KMS-11 (cell line): Measurements from ENCODE around the gene FOXG1.

Experiments used
- H2AFZ ChIP-seq: fragments of 200-600 bp; sonication (generic); 2 replicates; pipeline ENCODE4 v1.6.1; 2016; ENCODE audit warnings: antibody characterized with exemption, mixed run types, low read depth
- H3K27ac ChIP-seq: fragments of 200-600 bp; sonication (generic); 2 replicates; pipeline ENCODE4 v1.6.1; 2016; ENCODE audit warnings: mild to moderate bottlenecking, mixed run types
- H3K27me3 ChIP-seq: fragments of 200-600 bp; sonication (generic); 2 replicates; pipeline ENCODE4 v1.6.1; 2017; ENCODE audit warnings: mild to moderate bottlenecking, low read depth, mixed run types, moderate library complexity; ENCODE audit not compliant: insufficient read depth
- H3K36me3 ChIP-seq: fragments of 200-600 bp; sonication (generic); 2 replicates; pipeline ENCODE4 v1.6.1; 2017; ENCODE audit warnings: mild to moderate bottlenecking, mixed run types; ENCODE audit not compliant: insufficient read depth
- H3K4me1 ChIP-seq: fragments of 200-600 bp; sonication (generic); 2 replicates; pipeline ENCODE4 v1.6.1; 2016; ENCODE audit warnings: mild to moderate bottlenecking, low read depth, mixed run types; ENCODE audit not compliant: poor library complexity, severe bottlenecking
- H3K4me2 ChIP-seq: fragments of 200-600 bp; sonication (generic); 2 replicates; pipeline ENCODE4 v1.7.0; 2016; ENCODE audit warnings: mild to moderate bottlenecking, mixed run types
- H3K4me3 ChIP-seq: fragments of 200-600 bp; sonication (generic); IDR thresholded peaks from 2 replicates; pipeline ENCODE4 v1.6.1; 2017; ENCODE audit warnings: low read depth, low read length, mixed read lengths; ENCODE audit not compliant: insufficient read depth
- H3K79me2 ChIP-seq: fragments of 200-600 bp; sonication (generic); 2 replicates; pipeline ENCODE4 v1.6.1; 2016; ENCODE audit warnings: low read depth, mixed run types; ENCODE audit not compliant: insufficient read depth
- H3K9ac ChIP-seq: fragments of 200-600 bp; sonication (generic); 2 replicates; pipeline ENCODE4 v1.6.1; 2016; ENCODE audit warnings: mild to moderate bottlenecking, mixed run types
- H4K20me1 ChIP-seq: fragments of 200-600 bp; sonication (generic); 2 replicates; pipeline ENCODE4 v1.6.1; 2016; ENCODE audit warnings: mild to moderate bottlenecking, mixed run types; ENCODE audit not compliant: insufficient read depth
- CTCF ChIP-seq: fragments of 200-600 bp; sonication (generic); conservative IDR thresholded peaks from 2 replicates; pipeline ENCODE4 v1.6.1; 2017; ENCODE audit warnings: low read depth, mild to moderate bottlenecking, antibody characterized with exemption, low read length, moderate library complexity, mixed read lengths

The FOXG1 gene

GRCh38 chr14:28744126-28744525 is 22.5 kb upstream of the FOXG1 start:
- TF ChIP-seq CTCF = no peak
- H3K27me3 ChIP-seq = no peaks in the 10 kb centered on the region
- no peak overlapping the region; the same call in 1 of the 2 replicates for H3K27ac ChIP-seq
- H3K9ac ChIP-seq = no peak overlapping the region
- H3K4me2 ChIP-seq = peak overlapping the region; percentile 33; the same call in 1 of the 2 replicates
- peaks cover 22% of the 10 kb centered on the region for H3K4me1 ChIP-seq
- H3K4me3 ChIP-seq = no peak overlapping the region
- H3K36me3 ChIP-seq = no peaks in the 10 kb centered on the region
- no peaks in the 10 kb centered on the region for H4K20me1 ChIP-seq
- H3K79me2 ChIP-seq = no peaks in the 10 kb centered on the region
- no peak overlapping the region for H2AFZ ChIP-seq

GRCh38 chr14:28745176-28745575 is 21.4 kb upstream of the FOXG1 start:
- Histone ChIP-seq H3K4me1 (peaks cover 22% of the 10 kb centered on the region), H4K20me1 (no peaks in the 10 kb centered on the region), H3K27me3 (no peaks in the 10 kb centered on the region), H3K79me2 (no peaks in the 10 kb centered on the region), H3K27ac (no peak overlapping the region), H3K9ac (no peak overlapping the region), H3K4me2 (no peak overlapping the region), H2AFZ (no peak overlapping the region), H3K4me3 (no peak overlapping the region), H3K36me3 (no peaks in the 10 kb centered on the region)
- no peak for TF ChIP-seq CTCF

DNA sequence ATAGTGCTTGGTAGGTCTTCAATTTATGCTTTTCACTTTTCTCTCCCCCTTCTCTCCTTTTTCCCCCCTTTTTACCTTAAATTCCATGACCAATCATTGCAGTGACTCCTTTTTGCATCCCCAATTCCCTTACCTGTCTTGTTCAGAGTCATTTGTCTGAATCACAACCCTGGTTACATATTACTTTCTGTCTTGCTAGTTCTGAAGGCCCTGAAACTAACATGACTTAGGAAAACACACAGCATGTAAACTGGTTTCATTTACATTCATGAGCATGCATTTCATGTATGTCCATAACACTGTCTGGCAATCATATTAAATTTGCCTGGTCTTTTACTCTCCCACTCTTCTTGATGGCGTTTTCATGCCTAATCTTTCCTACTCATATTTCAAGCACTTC is 20.3 kb upstream of the FOXG1 start:
- Histone ChIP-seq H3K79me2 (no peaks in the 10 kb centered on the region), H3K27ac (no peak overlapping the region), H3K36me3 (no peaks in the 10 kb centered on the region), H3K4me1 (peaks cover 22% of the 10 kb centered on the region), H3K9ac (no peak overlapping the region), H3K27me3 (no peaks in the 10 kb centered on the region), H3K4me2 (no peak overlapping the region), H2AFZ (no peak overlapping the region), H4K20me1 (no peaks in the 10 kb centered on the region), H3K4me3 (no peak overlapping the region)
- TF ChIP-seq CTCF = no peak

- H2AFZ ChIP-seq = peak overlapping the region; percentile 22; the same call in 1 of the 2 replicates
Measured at GRCh38 chr14:28751467-28752058, 15.0 kb upstream of the FOXG1 start.

More at GRCh38 chr14:28751467-28752058, 15.0 kb upstream of the FOXG1 start:
- H3K27ac ChIP-seq = no peak overlapping the region
- H3K36me3 ChIP-seq = no peaks in the 10 kb centered on the region
- no peaks in the 10 kb centered on the region for H3K4me1 ChIP-seq
- H3K4me3 ChIP-seq = no peak overlapping the region
- no peaks in the 10 kb centered on the region for H3K79me2 ChIP-seq
- TF ChIP-seq CTCF = peak; percentile 66
- no peaks in the 10 kb centered on the region for H4K20me1 ChIP-seq
- H3K4me2 ChIP-seq = no peak overlapping the region
- H3K9ac ChIP-seq = no peak overlapping the region
- no peaks in the 10 kb centered on the region for H3K27me3 ChIP-seq
